Stimulated activated CD8-positive, alpha-beta memory T cell treated with anti-CD3 and anti-CD28 coated beads, Interleukin-4, amount 100 ng/mL, for 24 hours (primary cell): ENCODE results near the gene TMEM240.
"Not testable (repeated sequence)": the region's sequence is repeated elsewhere in the genome, so short reads cannot be mapped to it uniquely, and the experiment has no call there.

ENCODE experiments used
- DNase-seq: peaks from one replicate; pipeline ENCODE4 v3.0.0-alpha.2; 2020; ENCODE audit warnings: low read depth

The TMEM240 gene

GRCh38 chr1:1540818-1541628 lies 599 bp upstream of the TMEM240 start:
- DNase-seq = no peak

DNA sequence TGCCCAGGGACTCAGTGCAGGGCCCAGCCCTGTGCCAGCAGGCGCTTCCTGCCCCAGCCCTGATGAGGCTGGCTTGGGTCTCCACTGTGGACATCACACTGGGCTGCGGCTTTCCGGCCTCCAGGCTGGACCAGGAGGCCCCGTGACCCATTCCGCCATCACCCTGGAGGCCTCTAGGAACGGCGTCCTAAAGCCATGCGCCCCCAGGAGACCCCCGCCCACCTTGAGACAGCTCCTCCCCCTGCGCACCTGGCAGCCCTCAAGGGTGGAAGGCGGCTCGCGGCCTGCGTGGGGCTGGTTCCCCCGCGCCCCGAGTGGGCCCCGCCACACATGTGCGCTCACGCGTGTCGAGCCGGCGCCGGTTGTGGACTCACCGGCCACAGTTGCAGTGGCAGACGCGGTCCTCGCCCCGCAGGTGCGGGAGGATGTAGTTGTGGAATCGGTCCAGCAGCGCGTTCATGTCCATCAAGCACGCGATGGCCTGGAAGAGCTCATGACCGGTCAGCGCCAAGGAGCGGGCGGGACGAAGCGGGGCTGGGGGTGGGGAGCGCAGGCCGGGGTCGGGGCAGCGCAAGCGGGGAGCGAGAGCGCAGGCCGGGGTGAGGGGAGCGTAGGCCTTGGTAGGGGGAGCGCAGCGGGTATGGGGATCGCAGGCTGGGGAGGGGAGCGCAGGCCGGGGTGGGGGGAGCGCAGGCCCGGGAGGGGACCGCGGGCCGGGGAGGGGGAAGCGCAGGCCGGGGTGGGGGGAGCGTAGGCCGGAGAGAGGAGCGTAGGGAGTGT lies 924 bp downstream of the TMEM240 start:
- no peak for DNase-seq

GRCh38 chr1:1538989-1539309 lies 1.5 kb downstream of the TMEM240 start:
- DNase-seq = no peak

DNA sequence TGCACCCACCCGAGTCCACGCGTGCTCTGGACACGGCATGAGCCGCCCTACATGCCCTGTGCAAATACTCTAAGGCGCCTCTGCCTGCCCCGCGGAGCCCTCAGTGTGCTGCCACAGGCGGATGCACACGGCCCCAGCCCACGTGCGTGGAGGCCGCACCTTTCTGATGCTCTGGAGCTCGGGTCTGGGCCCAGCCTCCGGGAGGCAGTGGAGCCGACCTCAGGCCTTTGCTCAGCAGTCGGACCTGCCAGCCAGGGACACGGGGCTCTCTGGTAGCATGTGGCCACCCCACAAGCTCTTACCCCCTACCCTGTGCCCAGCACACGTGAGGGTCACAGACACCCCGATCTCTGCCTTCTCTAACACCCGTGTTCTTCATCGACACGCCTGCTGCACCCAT lies 2.1 kb downstream of the TMEM240 start:
- no peak for DNase-seq

- DNase-seq = no peak
Measured at GRCh38 chr1:1537626-1538250, 2.7 kb downstream of the TMEM240 start.

- DNase-seq = no peak
Measured at GRCh38 chr1:1536938-1537546, 3.4 kb downstream of the TMEM240 start.

DNA sequence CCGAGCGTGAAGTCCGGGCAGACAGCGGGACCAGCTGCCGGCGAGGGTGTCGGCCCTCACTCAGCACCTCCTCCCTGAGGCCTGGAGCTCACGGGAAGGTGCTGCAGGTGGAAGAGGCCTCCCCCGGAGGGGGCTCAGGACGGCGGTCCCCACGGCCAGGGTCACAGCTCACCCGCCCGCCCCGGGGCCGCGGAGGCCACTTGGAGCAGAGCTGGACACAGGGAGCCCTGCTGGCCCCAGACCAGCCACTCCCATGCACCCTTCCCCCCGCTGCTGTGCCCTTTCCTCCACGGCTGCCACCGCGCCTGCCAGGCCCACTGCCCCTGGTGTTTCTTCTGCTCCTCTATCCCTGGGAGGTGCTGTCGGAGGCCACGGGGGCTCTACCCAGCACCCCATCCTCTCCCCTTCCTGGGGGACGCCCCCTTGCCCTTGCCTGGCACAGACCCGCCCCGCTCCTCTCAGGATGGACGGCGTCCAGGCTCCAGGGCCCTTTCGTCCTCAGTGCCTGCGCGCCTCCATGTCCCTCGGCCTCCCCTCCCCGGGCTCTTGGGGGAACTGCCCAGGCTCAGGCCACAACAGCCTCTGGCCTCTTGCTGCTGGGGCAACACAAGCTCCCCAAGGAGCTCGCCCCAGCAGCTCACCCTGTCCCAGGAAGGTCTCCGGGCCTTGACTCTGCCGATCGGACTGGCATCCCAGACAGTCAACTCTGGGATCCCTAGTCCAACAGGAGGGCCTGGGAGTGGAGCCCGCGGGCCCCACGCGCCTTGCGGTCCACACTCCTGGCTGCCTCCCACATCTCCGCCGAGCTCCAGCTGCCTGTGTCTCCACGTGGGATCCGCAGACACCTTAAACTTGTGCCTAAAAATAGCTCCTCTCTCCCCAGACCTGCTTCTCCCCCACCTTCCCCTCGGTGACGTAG lies 4.1 kb downstream of the TMEM240 start:
- DNase-seq = no peak

- DNase-seq = no peak
Measured at GRCh38 chr1:1535201-1536018, 5.0 kb downstream of the TMEM240 start.

DNA sequence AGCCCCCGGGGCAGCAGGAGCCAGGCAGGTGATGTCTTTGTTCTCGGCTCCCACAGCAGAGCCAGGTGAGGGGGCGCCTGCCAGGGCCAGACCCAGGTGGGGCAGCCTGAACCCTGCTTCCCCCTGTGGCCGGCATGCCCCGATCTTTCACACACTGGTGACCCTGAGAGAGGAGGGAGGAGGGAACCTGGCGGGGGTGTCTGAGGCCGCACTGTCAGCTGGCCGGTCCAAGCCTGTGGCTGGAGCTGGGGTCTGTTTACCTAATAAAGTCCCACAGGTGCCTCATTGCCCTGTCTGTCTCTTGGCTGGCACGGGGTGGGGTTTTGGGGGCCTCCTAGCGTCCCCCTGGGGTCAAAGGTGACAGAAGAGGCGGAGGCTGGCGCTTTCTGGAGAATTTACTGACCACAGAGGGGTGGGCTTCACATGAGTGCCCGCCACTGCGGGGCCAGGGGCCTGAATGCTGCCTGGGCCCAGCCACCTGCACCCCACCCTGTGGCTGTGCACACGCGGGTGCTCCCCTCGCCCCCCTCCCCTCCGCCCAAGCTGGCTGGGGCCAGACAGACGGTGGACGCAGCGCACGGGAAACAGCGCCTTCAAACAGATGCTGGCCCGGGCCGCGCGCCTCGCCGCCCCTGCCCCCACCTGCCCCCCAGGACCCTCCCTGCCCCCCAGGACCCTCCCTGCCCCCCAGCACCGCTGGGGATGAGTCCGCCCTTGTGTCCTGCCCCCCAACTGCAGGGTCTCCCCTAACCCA lies 5.8 kb downstream of the TMEM240 start:
- DNase-seq = no peak

DNA sequence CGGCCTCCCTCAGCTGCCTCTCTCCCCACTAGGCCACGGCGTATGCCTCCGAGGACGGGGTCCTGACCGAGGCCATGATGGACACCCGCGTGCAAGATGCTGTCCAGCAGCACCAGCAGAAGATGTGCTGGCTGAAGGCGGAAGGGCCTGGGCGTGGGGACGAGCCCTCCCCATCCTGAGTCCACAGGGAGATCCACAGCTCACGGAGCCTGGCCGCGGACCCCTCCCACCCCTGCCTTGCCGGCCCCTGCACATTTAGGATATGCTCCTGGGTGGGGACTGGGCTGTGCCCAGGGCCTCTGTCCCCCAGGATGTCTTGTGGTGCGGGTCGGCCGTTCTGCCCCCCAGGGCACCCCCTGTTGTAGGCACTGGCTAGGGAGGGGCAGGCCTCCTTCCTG lies 6.5 kb downstream of the TMEM240 start:
- not testable (repeated sequence) for DNase-seq

DNA sequence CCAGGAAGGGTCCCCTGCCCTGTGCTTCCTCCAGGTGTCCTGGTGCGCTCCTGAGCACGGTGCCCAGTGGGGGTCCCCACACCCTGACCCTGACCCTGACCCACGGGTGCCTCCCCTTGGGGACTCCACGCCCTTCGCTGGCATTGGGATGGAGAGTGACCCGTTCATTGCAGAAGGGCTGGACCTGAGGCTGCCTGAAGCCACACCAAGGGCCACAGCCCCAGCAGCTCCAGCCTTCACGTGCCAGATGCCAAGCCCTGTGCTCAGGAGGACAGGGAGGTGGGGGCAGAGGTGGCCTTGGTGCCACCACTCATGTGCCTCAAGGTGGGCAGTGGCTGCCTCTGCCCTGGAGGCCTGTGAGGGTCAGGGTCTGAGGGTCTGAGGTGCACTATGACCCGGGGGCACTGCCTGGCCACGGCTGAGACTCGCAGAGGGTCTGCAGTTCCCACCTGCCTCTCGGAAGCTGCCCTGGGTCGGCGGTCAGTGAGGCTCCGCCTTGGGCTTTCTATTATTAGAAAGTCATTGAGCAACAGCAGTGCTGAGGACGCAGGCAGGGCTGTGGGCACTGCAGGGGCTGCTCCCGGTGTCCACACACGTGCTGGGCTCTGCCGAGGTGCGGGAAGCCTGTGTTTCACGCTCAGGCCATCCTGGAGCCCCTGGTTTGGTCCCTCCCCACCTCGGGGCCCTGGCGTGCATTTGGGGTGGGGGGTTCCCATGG lies 7.1 kb downstream of the TMEM240 start:
- not testable (repeated sequence) for DNase-seq

GRCh38 chr1:1531947-1532346 lies 8.5 kb downstream of the TMEM240 start:
- DNase-seq = no peak

DNA sequence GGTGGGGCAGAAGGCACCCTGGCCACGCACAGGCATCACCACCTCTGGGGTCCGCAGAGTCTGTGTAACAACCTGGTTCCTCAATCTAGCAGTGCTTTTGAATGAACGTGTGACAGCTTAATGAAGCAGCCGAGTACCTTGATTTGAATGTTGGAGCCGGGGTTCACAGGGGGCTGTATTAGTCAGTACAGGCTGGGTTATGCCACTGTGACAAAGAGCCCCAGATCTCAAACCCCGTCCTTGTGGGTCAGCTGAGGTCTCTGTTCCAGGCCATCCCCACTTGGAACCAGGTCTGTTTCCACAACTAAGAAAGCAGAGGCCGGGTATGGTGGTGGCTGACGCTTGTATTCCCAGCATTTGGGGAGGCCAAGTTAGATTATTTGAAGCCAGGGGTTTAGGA lies 10.5 kb downstream of the TMEM240 start:
- no peak for DNase-seq

DNA sequence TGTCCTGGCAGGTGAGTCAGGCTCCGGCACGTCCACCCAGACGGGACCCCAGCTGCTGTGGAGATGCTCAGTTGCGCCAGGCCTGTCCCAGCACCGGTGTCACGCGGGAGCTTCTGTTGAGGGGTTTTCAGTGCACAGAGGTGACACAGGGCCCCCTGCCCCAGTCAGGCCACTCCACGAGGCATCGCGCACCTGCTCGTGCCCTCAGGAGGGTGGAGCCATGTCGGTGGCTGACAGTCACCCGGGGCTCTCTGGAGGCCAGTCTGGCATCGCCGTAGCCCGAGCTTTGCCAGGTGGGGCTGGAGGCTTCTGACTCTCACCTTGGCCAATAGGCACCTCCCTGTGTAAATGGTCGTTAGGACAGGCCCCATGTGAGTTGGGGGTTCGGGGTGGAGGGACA lies 11.1 kb downstream of the TMEM240 start:
- no peak for DNase-seq

GRCh38 chr1:1528301-1529267 lies 11.8 kb downstream of the TMEM240 start:
- DNase-seq = no peak

DNA sequence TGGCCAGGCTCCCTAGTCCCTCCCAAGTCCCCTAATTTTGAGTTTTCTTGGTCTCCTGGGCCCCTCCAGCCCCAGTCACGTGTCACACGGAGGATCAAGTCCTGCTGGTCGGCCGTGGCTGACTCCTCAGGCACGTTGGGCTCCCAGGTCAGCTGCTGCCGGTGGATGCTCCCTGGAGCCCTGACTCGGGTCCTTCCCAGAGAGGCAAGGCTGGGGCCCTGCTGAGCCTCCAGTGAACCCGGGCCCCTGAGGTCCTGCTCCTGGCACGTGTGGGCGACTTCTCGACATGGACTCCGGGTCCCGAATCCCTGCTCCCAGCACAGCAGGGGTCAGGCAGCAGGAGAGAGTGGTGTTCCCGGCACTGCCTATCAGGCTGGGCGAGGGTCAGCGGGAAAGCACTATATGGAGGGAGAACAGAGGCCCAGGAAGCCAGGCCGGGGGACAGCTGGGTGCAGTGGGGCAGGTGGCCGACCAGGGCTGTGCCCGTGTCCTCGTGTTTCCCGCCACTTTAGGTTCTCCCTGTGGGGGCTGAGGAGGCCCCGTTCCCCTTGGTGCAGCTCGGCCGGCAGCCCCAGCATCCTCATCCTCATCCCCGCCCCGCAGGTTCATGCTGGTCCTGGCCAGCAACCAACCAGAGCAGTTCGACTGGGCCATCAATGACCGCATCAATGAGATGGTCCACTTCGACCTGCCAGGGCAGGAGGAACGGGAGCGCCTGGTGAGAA lies 13.2 kb downstream of the TMEM240 start:
- DNase-seq = no peak

DNA sequence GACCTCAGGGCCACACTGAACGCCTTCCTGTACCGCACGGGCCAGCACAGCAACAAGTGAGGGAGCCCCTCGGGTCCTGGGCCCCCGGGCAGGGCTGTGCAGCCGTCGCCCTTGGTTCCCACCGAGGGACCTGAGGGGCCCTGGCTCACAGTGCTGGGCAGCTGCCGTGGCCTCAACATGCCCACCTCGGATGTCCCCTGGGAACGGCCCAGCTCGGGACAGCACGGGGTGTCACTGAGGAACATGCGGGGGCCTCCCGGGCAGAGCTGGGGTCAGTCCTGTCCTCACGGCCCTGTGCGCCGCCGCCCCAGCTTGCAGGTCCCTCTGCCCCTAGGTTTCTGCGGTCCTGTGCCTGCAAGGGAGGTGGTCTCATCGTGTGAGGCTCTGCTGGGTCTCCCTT lies 13.9 kb downstream of the TMEM240 start:
- DNase-seq = not testable (repeated sequence)
